GM04503 (cell line): Measurements from ENCODE around the gene SLFNL1.

Experiments used
- DNase-seq: peaks from one replicate; pipeline ENCODE4 v3.0.0-alpha.2; 2012; ENCODE audit warnings: low read depth

The SLFNL1 gene

GRCh38 chr1:41020109-41020576 is 1.4 kb downstream of the SLFNL1 start:
- DNase-seq: no peak

DNA sequence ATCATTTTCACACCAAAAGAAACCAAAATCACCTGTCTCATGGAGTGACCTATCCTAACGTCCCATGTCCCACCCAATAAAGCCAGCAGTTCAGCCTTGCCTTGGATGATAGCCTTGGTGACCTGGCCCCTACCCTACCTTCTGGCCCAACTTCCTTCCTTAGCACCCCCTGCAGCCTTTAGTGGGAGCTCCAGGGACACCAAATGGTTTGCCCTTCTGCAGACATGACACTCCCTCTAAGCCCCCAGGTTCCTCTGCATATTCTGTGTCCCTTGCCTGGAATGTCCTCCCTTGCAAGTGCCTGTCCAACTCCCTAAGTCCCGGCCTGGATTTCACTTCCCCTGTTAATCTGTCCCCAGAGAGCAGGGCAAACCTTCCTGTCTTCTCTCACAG is 2.2 kb downstream of the SLFNL1 start:
- DNase-seq: no peak

DNA sequence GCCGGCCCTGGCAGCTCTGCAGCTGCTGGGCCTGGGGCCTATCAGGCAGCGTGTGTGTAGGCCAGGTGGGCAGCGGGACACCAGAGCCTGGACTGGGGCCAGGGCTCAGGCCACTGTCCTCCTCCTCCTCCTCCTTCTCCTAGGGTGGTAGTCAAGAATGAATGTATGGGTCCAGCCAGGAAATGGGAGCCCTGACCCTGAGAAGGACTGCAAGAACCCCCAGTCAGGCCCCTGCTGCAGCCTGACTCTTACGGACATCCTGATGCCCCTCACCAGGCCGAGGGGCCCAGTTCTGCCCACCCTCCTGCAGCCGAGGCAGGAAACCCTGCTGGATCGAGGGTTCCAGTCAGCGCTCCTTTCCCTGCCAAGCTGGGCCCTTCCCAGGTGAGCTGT is 3.5 kb downstream of the SLFNL1 start:
- no peak for DNase-seq

DNA sequence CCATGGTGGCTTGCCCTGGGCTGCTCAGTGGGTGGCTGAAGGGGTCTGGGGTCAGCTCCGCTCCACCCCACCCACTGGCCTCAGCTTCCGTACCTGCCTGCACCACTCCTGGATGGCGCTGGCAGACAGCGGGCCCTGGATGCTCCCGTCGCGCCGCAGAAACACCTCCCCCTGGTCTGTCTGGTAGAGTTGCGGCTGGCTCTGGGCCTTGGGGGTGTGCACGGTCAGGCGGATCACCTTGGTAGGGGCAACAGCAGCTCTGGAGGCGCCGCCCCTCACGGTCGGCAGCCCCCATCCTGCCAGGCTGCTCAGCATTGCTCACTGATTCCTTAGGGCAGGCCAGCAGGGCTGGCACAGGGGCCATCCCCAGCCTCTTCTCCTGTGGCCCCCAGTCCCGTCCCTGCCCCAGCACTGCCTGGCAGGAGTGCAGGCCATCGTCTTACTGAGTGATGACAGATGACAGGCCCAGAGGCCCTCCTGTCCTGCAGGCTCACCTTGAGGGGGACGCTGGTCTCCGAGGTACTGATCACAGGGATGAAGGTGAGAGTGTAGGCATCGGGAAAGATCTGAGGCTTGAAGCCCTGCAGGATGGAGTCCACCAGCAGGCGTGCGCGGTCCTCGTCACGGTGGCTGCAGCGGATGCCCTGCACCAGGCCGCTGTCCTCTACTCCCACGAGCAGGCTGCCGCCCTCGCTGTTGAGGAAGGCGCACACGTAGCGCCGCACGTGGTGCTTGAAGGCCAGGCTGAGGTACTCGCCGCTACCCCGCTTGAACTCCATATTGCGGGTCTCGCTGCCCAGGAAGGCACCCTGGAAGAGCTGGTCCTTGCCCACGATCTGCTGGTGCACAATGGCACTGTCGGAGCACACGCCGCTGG is 4.1 kb downstream of the SLFNL1 start:
- no peak for DNase-seq

GRCh38 chr1:41015897-41016470 is 5.5 kb downstream of the SLFNL1 start:
- no peak for DNase-seq

DNA sequence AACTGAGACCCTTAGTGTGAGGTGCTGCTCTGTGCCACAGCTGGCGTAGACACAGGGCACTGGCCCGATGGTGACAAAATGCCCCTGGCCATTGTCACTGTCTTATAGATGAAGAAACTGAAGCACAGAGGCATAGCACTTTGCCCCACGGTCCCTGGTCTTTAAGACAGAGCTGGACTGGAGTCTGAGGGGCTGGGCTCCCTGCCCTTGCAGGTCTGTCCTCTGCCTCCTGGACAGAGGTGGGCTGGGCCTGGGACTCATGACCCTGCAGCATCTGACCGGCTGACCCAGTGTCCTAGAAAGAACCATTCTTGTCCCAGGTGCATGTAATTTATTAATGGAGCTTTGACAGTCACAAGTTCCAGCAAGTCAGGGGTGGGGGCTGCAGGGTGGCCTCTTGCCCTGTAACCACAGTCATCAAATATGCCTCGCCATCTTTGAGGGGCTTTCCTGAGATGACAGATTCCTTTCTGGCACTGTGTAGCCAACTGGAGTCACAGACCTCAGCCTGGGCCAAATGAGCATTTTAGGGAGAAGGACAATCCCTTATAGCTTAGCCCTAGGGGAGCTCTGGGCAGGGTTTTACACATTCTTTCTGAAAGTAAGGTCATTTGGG is 6.1 kb downstream of the SLFNL1 start:
- no peak for DNase-seq

DNA sequence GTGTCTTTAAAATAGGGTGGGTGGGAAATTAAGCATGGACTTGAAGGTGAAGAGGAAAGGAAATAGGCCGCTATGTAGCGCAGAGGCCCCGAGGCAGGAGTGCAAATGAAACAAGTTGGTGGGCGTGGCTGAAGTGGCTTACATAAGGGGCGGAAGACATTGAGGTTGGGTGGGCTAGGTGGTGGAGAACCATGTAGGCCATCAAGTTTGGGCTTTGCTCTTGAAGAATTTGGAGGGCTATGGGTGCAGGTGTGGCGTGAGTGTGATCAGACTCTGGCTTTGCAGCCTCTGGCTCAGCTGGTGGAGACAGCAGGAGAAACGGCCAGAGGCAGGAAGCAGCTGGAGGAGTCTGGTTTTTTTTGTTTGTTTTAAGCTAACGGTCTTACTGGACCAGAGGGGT is 6.7 kb downstream of the SLFNL1 start:
- DNase-seq: no peak

DNA sequence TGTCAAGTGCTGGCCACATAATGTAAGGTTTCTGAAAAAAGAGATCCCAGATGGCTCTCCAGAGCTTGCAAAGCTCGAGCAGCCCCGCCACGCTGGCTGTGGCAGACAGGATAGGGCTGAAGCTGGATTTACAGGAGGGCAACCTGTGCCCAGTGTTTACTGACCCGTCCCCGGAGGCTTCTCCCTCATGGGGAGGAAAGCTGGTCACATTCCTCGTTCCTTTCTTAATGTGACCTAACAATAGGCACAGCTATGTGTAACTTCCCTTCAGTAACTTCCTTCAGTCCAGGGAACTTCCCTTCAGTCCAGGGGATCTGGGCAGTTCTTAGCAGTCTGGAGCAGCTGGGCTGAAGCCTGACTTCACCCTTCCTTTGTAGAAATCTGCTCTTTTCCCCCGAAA is 7.7 kb downstream of the SLFNL1 start:
- DNase-seq: no peak

GRCh38 chr1:41013024-41013423 is 8.5 kb downstream of the SLFNL1 start:
- DNase-seq: no peak

- no peak for DNase-seq
Measured at GRCh38 chr1:41010345-41010744, 11.2 kb downstream of the SLFNL1 start.

- DNase-seq: no peak
Measured at GRCh38 chr1:41009466-41009865, 12.1 kb downstream of the SLFNL1 start.

DNA sequence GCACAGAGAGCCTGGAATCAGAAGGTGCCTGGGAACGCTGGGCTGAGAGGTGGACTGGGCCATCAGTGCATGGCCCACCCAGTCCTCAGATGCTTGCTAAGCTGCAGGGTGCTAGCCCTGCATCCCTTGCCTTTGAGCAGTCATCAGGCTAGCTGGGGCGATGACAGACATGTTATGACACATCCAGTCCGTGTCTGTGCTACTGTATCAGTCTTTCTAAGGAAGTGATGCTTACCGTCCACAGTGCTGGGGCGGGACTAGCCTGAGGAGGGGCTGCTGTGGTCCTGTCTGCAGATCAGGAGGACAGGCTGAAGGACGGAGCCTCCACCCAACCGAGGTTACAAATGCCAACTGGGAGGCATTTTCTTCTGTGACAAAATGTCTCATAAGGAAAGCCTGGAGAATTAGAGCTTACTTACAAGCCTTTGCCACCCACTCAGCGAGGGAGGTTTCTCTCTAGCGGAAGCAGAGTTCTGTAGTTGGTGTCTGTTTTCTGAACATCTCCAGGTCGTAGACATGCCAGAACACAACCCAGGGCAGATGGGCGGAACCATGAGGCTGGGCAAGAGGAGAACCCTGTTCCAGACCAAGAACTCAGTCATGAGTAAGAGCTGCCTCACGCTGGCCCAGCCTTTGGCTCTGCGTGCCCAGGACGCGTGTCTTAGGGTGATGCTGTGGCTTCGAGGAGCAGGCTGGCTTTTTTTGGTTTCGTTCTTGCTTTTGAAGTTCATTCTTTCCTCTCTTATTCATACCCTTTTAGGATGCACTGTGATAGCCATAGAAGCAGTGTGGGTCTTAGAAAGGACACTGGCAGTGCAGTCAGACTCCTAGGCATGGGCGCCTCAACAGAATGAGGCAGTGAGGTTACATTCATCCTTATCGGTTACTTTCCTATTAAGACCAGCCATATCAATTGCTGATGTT is 14.3 kb downstream of the SLFNL1 start:
- DNase-seq: no peak

DNA sequence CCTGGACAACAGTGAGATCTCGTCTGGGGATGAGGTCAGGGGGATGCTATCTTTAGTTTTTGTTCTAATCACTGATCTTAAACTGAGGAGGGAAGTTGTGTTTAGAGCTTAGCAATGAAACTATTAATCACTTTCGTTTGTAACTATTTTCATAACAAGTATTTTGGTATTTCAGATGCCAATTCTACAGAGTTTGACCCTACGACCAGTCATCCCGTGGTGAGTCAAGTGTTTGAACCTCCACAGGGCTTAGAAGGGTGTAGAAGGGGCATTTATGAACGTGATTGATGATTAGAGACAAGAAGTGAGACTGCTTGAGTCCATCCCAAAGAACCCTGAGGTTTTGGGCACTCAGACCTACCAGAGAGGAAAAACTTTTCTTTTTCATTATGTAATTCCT is 15.6 kb downstream of the SLFNL1 start:
- no peak for DNase-seq

DNA sequence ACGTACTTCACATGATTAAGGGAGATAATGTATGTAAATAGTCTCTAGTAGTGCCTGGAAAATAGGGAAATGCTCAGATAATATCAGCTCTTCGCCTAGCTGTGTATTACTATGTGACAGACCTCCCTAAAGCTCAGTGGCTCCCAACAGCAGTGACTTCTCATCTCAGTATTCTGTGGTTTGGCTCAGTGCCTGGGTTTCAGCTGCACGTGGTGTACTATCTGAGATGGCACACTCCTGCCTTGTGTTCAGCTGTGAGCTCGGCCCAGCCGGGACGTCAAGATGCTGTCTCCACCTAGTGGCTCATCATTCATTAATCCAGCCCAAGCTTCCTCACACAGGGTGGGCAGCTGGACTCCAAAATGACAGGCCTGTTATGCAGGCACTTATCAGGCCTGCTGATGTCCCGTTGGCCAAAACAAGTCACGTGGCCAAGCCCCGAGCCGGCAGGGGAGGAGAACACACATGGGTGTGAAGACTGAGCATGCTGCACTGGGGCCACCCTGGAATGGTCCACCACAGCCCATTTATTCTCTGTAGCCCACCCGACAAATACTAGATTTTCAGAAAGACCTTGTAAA is 17.8 kb downstream of the SLFNL1 start:
- DNase-seq: peak; percentile 96

GRCh38 chr1:41003127-41003639 is 18.3 kb downstream of the SLFNL1 start:
- no peak for DNase-seq

- no peak for DNase-seq
Measured at GRCh38 chr1:40998668-40999067, 22.9 kb downstream of the SLFNL1 start.

DNA sequence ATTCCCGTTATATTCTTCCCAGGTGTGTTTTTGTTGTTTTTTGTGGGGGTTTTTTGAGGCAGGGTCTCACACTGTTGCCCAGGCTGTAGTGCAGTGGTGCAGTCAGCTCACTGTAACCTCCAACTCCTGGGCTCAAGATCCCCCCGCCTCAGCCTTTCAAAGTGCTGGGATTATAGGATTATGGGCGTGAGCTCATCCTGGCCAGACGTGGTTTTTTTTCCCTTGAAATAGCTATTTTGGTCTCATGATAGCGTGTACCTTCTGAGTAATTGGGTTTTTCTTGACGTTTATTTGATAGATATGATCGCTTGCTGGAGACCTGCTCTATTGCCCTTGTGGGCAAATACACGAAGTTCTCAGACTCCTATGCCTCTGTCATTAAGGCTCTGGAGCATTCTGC is 24.4 kb downstream of the SLFNL1 start:
- DNase-seq: no peak

DNA sequence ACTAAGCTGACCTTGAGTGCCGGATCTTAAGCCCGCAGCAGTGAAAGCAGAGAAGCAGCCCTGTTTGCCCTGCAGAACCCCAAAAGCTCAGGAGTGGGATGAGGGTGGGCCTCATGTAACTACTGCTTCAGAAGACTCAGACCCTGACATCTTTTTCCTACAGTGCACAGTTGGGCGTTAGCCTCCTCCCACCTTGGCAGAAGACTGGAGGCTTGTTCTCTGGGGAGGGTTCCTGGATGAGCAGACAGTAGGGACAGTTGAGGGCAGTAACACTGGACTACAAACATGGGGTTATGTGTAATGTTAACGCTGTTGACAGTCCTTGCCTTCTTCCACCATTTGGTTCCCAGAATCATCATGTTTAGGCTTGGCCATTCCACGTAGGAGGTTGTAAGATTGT is 32.5 kb downstream of the SLFNL1 start:
- DNase-seq: no peak

DNA sequence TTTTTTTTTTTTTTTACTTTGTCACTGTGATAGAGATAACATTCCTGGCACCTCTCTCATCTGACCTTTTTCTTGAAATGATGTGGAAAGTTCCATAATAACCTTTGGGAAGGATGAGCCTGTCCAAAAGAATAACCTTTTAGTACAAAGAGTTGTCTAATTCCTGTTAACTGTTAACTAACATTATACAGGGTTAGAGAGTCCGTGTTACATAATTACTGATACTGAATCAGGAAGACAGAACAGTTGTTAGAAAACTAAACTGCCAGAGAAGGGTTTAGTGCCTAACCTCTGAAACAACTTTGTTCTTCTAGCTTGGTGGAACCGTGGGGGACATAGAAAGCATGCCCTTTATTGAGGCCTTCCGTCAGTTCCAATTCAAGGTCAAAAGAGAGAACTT is 33.2 kb downstream of the SLFNL1 start:
- no peak for DNase-seq

DNA sequence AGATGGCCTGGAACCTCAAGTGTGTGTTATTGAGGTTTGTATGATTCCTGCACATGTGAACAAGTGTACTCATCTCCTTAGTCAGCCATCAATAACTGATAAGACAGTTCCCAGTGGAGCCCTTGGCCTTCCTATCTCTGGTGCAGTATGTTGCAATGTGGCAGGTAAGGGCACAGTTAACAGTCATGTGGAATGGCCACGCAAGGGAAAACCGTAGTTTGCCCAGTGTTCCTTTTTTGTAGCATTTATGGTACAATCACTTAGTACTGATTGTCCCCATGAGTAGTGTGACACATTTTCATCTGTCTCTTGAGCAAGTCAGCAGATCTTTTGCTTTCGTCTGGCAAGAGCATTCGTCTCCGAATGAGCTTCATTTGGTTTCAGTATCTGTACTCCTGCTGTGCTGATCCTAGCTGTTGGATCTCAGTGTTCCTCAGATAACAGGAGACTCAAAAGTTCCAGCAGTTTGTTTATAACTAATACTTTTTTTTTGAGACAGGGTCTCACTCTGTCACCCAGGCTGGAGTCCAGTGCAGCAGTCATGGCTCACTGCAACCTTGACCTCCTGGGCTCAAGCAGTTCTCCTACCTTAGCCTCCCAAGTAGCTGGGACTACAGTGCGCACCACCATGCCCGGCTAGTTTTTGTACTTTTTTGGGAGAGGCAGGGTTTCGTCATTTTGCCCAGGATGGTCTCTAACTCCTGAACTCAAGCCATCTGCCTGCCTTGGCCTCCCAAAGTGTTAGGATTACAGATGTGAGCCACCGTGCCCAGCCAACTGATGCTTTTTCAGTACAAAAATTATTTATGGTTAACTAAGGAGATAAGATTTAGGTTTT is 33.9 kb downstream of the SLFNL1 start:
- DNase-seq: no peak

DNA sequence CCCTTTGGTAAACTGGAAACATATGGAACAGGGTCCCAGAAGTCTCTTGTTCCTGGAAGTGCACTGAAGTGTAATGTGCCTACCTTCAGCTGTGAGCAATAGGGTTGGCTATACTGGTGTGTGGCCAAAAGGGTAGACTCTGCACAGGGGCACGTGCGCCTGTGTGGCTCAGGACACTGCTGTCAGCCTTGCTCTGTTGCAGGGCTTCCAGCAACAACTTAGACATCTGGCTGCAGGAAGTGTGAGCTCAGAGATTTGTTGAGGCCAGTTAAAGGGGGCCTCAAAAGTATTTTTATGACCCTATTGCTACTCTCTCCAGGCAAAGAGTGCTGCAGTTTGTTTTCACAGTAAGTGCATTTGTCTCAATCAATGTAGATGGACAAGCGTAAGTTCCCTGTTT is 34.6 kb downstream of the SLFNL1 start:
- no peak for DNase-seq
